Caco-2 (cell line): ENCODE data around the gene GCNA. TPM values are rescaled to one million over a fixed set of nuclear protein-coding genes. Genes with fewer than 3 reads are reported as not detected.
"Not testable (repeated sequence)": the region's sequence is repeated elsewhere in the genome, so short reads cannot be mapped to it uniquely, and the experiment has no call there.

Experiments
- BruUV-seq: library from RNA; stranded (reverse); fragments of 400-500 nt; replicated peaks from 2 replicates; lab custom pipeline; 2021; lab: Mats Ljungman, UMichigan
- CTCF ChIA-PET: fragments of 300-600 bp; sonication (Branson Sonifier 250); formaldehyde crosslinking; loops from one replicate; lab custom pipeline; 2022; ENCODE audit warnings: antibody characterized with exemption; lab: Charles Lee
- POLR2A ChIA-PET: fragments of 300-600 bp; sonication (Branson Sonifier 250); formaldehyde crosslinking; loops from one replicate; lab custom pipeline; 2022; ENCODE audit warnings: antibody characterized with exemption; lab: Charles Lee
- DNase-seq, 2 experiments: peaks; one replicate each; pipeline versions ENCODE4 v3.0.0 to v3.0.0-alpha.2; 2020 to 2022
- H3K27me3 ChIP-seq: replicated peaks from 2 replicates; pipeline ENCODE4 v1.6.0; 2011; ENCODE audit warnings: low read length; ENCODE audit not compliant: control insufficient read depth, insufficient read depth
- H3K36me3 ChIP-seq: 2 replicates; pipeline ENCODE4 v1.5.1; 2011; ENCODE audit warnings: low read length; ENCODE audit not compliant: control insufficient read depth, insufficient read depth
- H3K4me1 ChIP-seq: fragments of 250-450 bp; sonication (Bioruptor Pico); 2 replicates; pipeline ENCODE4 v1.5.1; 2020; ENCODE audit warnings: mild to moderate bottlenecking
- H3K4me3 ChIP-seq: 2 replicates; pipeline ENCODE4 v1.5.1; 2011; ENCODE audit warnings: low read depth, mild to moderate bottlenecking, control low read depth, low read length
- H3K9me3 ChIP-seq: fragments of 250-450 bp; sonication (Bioruptor Pico); 2 replicates; pipeline ENCODE4 v1.5.1; 2020; ENCODE audit warnings: mild to moderate bottlenecking, moderate library complexity
- H3K27ac Mint-ChIP-seq: one replicate; pipeline ENCODE4 v1.8.0; 2022; ENCODE audit warnings: mixed read lengths; ENCODE audit not compliant: unreplicated experiment
- H3K27me3 Mint-ChIP-seq: one replicate; pipeline ENCODE4 v1.8.0; 2022; ENCODE audit warnings: mixed read lengths; ENCODE audit not compliant: insufficient read depth, unreplicated experiment
- H3K36me3 Mint-ChIP-seq: one replicate; pipeline ENCODE4 v1.8.0; 2022; ENCODE audit warnings: mild to moderate bottlenecking, mixed read lengths; ENCODE audit not compliant: insufficient read depth, unreplicated experiment
- H3K4me1 Mint-ChIP-seq: one replicate; pipeline ENCODE4 v1.8.0; 2022; ENCODE audit warnings: low read depth, mixed read lengths; ENCODE audit not compliant: unreplicated experiment
- H3K4me3 Mint-ChIP-seq: one replicate; pipeline ENCODE4 v1.8.0; 2022; ENCODE audit warnings: mild to moderate bottlenecking, moderate library complexity, mixed read lengths; ENCODE audit not compliant: unreplicated experiment
- H3K9me3 Mint-ChIP-seq: one replicate; pipeline ENCODE4 v1.8.0; 2022; ENCODE audit warnings: mixed read lengths; ENCODE audit not compliant: unreplicated experiment
- intact Hi-C: fragments of 100-400 bp; cut with micrococcal nuclease; formaldehyde crosslinking; loops from one replicate; pipeline ENCODE4 v1.10.0; 2022; ENCODE audit not compliant: unreplicated experiment
- total RNA-seq: library from RNA; stranded (reverse); gene quantifications from 2 replicates; pipeline ENCODE4 v1.2.3, GENCODE V29; 2022
- TF ChIP-seq, protein P1 (sequence below), 2 experiments: fragments of 200-600 bp in 1 of 2; IDR thresholded peaks; 1 replicate in 1 of 2; 2 replicates in 1 of 2; pipeline versions ENCODE4 v1.5.1 to v1.8.0; 2011 to 2022; ENCODE audit warnings: antibody characterized with exemption in 1 of 2, control low read depth in 1 of 2, inconsistent platforms in 1 of 2, low read depth in 1 of 2, low read length in 1 of 2, mild to moderate bottlenecking in 1 of 2, moderate library complexity in 1 of 2; ENCODE audit not compliant: insufficient read depth in 1 of 2, severe bottlenecking in 1 of 2, unreplicated experiment in 1 of 2

The GCNA gene
- total RNA-seq, 1 experiment from 2014 or later, result 2.8 TPM

DNA sequence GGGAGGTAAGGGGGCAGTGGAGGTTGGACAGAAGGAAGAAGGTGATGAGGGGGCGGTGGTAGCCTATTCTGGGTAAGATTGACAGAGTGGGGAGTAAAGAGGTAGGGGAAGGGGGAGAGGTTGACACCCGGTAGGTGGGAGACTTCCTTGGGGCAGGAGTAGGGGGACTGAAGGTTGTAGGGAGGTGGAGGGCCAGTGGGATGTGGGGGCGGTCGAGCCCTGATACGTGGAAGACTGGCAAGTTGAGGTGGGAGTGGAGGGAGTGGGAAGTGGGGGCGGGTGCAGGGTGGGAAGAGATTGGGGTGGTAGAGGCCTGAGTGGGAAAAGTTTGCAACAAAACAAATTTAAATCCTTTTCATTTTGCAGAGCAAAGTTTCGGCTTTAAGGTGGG, 1.7 kb downstream of the GCNA start:
- ChIA-PET POLR2A (no interaction called here), CTCF (no interaction called here)
- Histone ChIP-seq H3K27me3 (no peaks in the 10 kb centered on the region), H3K4me1 (no peaks in the 10 kb centered on the region), H3K36me3 (no peaks in the 10 kb centered on the region), H3K9me3 (no peaks in the 10 kb centered on the region), H3K4me3 (no peak overlapping the region)
- TF ChIP-seq, protein P1, sequence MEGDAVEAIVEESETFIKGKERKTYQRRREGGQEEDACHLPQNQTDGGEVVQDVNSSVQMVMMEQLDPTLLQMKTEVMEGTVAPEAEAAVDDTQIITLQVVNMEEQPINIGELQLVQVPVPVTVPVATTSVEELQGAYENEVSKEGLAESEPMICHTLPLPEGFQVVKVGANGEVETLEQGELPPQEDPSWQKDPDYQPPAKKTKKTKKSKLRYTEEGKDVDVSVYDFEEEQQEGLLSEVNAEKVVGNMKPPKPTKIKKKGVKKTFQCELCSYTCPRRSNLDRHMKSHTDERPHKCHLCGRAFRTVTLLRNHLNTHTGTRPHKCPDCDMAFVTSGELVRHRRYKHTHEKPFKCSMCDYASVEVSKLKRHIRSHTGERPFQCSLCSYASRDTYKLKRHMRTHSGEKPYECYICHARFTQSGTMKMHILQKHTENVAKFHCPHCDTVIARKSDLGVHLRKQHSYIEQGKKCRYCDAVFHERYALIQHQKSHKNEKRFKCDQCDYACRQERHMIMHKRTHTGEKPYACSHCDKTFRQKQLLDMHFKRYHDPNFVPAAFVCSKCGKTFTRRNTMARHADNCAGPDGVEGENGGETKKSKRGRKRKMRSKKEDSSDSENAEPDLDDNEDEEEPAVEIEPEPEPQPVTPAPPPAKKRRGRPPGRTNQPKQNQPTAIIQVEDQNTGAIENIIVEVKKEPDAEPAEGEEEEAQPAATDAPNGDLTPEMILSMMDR (IDR thresholded peaks at IDR 0.05; ENCODE audit: insufficient read depth in 1 of 2, low read depth in 1 of 2, low read length in 1 of 2, severe bottlenecking in 1 of 2, unreplicated experiment in 1 of 2), result no peak
- Mint-ChIP-seq H3K27ac (peak overlapping the region; percentile 57), H3K27me3 (no peaks in the 10 kb centered on the region), H3K4me3 (no peak overlapping the region), H3K9me3 (no peaks in the 10 kb centered on the region), H3K4me1 (no peaks in the 10 kb centered on the region), H3K36me3 (peaks cover 73% of the 10 kb centered on the region)
- no peak for DNase-seq
- intact Hi-C loops, result no loop called here
- no TSS peak for BruUV-seq

DNA sequence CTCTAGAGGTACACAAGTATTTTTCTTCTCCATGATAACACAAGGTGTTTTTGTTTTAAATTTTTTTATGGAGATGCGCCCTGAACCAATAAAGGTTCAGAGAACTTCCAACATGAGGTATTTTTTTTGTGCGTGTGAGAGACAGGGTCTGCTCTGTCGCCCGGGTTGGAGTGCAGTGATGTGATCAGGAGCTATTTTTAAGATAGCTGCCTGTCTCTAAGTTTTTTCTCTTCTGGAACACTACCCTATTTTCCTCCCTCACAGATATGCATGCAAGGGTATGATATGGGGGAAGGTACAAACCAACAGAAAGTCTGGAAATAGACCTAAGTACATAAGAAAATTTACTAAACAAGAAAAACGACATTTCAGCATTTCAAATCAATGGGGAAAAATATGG, 3.0 kb downstream of the GCNA start:
- H3K9me3 ChIP-seq, result no peaks in the 10 kb centered on the region
- no peaks in the 10 kb centered on the region for H3K27me3 ChIP-seq
- DNase-seq, result no peak
- intact Hi-C loops, result no loop called here
- H3K4me3 ChIP-seq, result no peak overlapping the region
- no peaks in the 10 kb centered on the region for H3K4me1 ChIP-seq
- ChIA-PET POLR2A (no interaction called here), CTCF (no interaction called here)
- TF ChIP-seq, protein P1 (IDR thresholded peaks at IDR 0.05; ENCODE audit: insufficient read depth in 1 of 2, low read depth in 1 of 2, low read length in 1 of 2, severe bottlenecking in 1 of 2, unreplicated experiment in 1 of 2), result no peak
- peaks cover 5% of the 10 kb centered on the region for H3K4me1 Mint-ChIP-seq
- H3K36me3 Mint-ChIP-seq, result peaks cover 68% of the 10 kb centered on the region
- BruUV-seq, result no TSS peak
- H3K36me3 ChIP-seq, result no peaks in the 10 kb centered on the region
- no peaks in the 10 kb centered on the region for H3K9me3 Mint-ChIP-seq
- no peak overlapping the region for H3K4me3 Mint-ChIP-seq
- H3K27me3 Mint-ChIP-seq, result no peaks in the 10 kb centered on the region
- H3K27ac Mint-ChIP-seq, result no peak overlapping the region

DNA sequence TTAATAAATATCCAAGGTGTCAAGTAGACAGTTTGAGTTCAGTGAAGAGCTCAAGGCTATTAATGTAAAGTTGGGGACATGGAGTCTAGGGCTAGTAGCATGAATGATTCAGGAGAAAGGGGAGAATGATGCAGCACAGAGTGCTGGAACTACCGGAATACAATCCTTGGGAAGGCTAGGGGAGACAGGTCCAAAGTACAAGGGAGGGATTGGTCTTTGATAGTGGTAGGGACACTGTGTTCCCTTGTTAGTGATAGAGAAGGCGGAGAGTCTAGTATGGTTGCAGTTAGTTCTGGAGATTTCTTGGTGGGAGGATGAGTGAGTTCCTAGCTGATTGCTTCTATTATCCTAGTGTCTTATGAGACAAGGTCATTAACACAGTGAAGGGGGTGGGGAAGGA, 8.7 kb downstream of the GCNA start:
- DNase-seq, result no peak
- H3K27me3 Mint-ChIP-seq, result no peaks in the 10 kb centered on the region
- CTCF ChIA-PET, result no interaction called here

DNA sequence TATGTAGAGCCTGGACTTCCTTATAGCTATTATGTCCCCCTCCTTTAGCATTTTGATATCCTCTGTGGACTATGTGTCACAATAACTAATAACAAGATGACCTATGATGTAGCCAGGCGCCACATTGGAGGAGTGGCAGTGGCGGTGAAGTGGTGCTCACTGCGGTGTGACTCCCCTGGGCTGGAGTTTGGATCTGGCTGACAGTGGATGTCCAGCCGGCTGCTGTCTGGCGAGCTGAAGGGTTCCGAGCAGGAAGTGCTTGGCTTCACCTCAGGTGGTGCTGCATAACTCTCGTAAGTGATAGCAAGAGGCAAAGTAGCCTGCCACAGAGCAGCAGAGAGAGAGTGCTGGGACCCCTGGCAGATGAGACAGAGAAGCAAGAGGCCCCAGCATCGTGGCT, 15.0 kb downstream of the GCNA start:
- H3K9me3 Mint-ChIP-seq, H3K9me3 ChIP-seq, H3K27ac Mint-ChIP-seq, H3K4me3 ChIP-seq, H3K4me3 Mint-ChIP-seq, BruUV-seq, H3K27me3 Mint-ChIP-seq, H3K4me1 Mint-ChIP-seq, DNase-seq, POLR2A ChIA-PET, H3K36me3 ChIP-seq, H3K4me1 ChIP-seq, H3K27me3 ChIP-seq, H3K36me3 Mint-ChIP-seq, intact Hi-C loops: not testable (repeated sequence)
- CTCF ChIA-PET, result interaction anchor here (0.5 kb wide), 1 partner anchor 44 kb away, joined by 3 read pairs; no protein-coding TSS in a partner anchor

More for the DNA sequence above, 8.7 kb downstream of the GCNA start:
- TF ChIP-seq, protein P1 (IDR thresholded peaks at IDR 0.05; ENCODE audit: insufficient read depth in 1 of 2, low read depth in 1 of 2, low read length in 1 of 2, severe bottlenecking in 1 of 2, unreplicated experiment in 1 of 2), result no peak
- no peaks in the 10 kb centered on the region for H3K36me3 ChIP-seq
- no peak overlapping the region for H3K27ac Mint-ChIP-seq
- no peak overlapping the region for H3K4me3 Mint-ChIP-seq
- no peaks in the 10 kb centered on the region for H3K9me3 Mint-ChIP-seq
- H3K27me3 ChIP-seq, result no peaks in the 10 kb centered on the region
- no TSS peak for BruUV-seq
- no peak overlapping the region for H3K4me3 ChIP-seq
- peaks cover 26% of the 10 kb centered on the region for H3K36me3 Mint-ChIP-seq
- peaks cover 16% of the 10 kb centered on the region for H3K4me1 Mint-ChIP-seq
- 0 out of 2 replicates have a peak, but pooled peaks cover 4% of the 10 kb centered on the region for H3K4me1 ChIP-seq
- H3K9me3 ChIP-seq, result no peaks in the 10 kb centered on the region
- intact Hi-C loops, result no loop called here
- POLR2A ChIA-PET, result no interaction called here
